IMR-90 (cell line): ENCODE data around the gene TOR1AIP2. TPM values are rescaled to one million over a fixed set of nuclear protein-coding genes. Genes with fewer than 3 reads are reported as not detected.

ENCODE experiments used
- ATAC-seq: fragments of 200-7000 bp; cut with Tn5 transposase; 2 replicates; pipeline ENCODE4 v1.9.1; 2020; ENCODE audit warnings: low read depth, mild to moderate bottlenecking, moderate library complexity
- BruUV-seq: library from RNA; stranded (reverse); fragments of 400-500 nt; replicated peaks from 2 replicates; lab custom pipeline; 2021; lab: Mats Ljungman, UMichigan
- CTCF ChIA-PET: fragments of 300-600 bp; formaldehyde crosslinking; extraction: SDS; loops from one replicate; lab custom pipeline; 2021; ENCODE audit warnings: antibody characterized with exemption; lab: Yijun Ruan, JAX
- POLR2A ChIA-PET: fragments of 300-600 bp; sonication (Branson Sonifier 250); formaldehyde crosslinking; loops from one replicate; lab custom pipeline; 2022; ENCODE audit warnings: antibody characterized with exemption; ENCODE audit not compliant: unreplicated experiment; lab: Charles Lee
- DNase-seq: peaks from one replicate; pipeline ENCODE4 v3.0.0; 2013
- H2AFZ ChIP-seq: replicated peaks from 2 replicates; pipeline ENCODE3; 2013; ENCODE audit warnings: low read length, mild to moderate bottlenecking; ENCODE audit not compliant: poor library complexity
- H2AK5ac ChIP-seq: 2 replicates; pipeline ENCODE4 v1.6.1; 2013; ENCODE audit warnings: low read depth, low read length, inconsistent platforms
- H2AK9ac ChIP-seq: replicated peaks from 2 replicates; pipeline ENCODE3; 2013; ENCODE audit warnings: mild to moderate bottlenecking, low read depth, low read length, moderate library complexity; ENCODE audit not compliant: poor library complexity
- H2BK120ac ChIP-seq: 2 replicates; pipeline ENCODE4 v1.6.1; 2013; ENCODE audit warnings: low read depth, low read length, inconsistent platforms
- H2BK15ac ChIP-seq: 3 replicates; pipeline ENCODE4 v1.6.1; 2013; ENCODE audit warnings: low read depth, low read length, inconsistent platforms
- H2BK20ac ChIP-seq: 2 replicates; pipeline ENCODE4 v1.6.1; 2013; ENCODE audit warnings: low read depth, mild to moderate bottlenecking, inconsistent platforms, low read length, moderate library complexity
- H2BK5ac ChIP-seq: 2 replicates; pipeline ENCODE4 v1.6.1; 2013; ENCODE audit warnings: mild to moderate bottlenecking, low read depth, low read length, inconsistent platforms; ENCODE audit not compliant: poor library complexity, severe bottlenecking
- H3K14ac ChIP-seq: replicated peaks from 2 replicates; pipeline ENCODE4 v1.6.1; 2013; ENCODE audit warnings: low read depth, low read length, inconsistent platforms
- H3K18ac ChIP-seq: 2 replicates; pipeline ENCODE4 v1.6.1; 2013; ENCODE audit warnings: low read depth, low read length, control low read depth
- H3K23ac ChIP-seq: 2 replicates; pipeline ENCODE4 v1.6.1; 2013; ENCODE audit warnings: low read depth, low read length, inconsistent platforms
- H3K27ac ChIP-seq: 2 replicates; pipeline ENCODE4 v1.5.1; 2013; ENCODE audit warnings: mild to moderate bottlenecking, control low read depth, low read length; ENCODE audit not compliant: insufficient read depth
- H3K27me3 ChIP-seq: 2 replicates; pipeline ENCODE4 v1.6.1; 2013; ENCODE audit warnings: low read length; ENCODE audit not compliant: control insufficient read depth, insufficient read depth
- H3K36me3 ChIP-seq: 2 replicates; pipeline ENCODE4 v1.6.1; 2013; ENCODE audit warnings: low read length, mixed read lengths; ENCODE audit not compliant: control insufficient read depth, insufficient read depth
- H3K4ac ChIP-seq: 2 replicates; pipeline ENCODE4 v1.6.1; 2013; ENCODE audit warnings: low read depth, low read length, inconsistent platforms
- H3K4me1 ChIP-seq: 2 replicates; pipeline ENCODE4 v1.6.1; 2013; ENCODE audit warnings: low read length, mixed read lengths; ENCODE audit not compliant: control insufficient read depth, insufficient read depth
- H3K4me2 ChIP-seq: 2 replicates; pipeline ENCODE4 v1.6.1; 2013; ENCODE audit warnings: low read depth, mild to moderate bottlenecking, control low read depth, low read length, moderate library complexity
- H3K4me3 ChIP-seq: 2 replicates; pipeline ENCODE4 v1.5.1; 2013; ENCODE audit warnings: low read depth, mild to moderate bottlenecking, control low read depth, low read length, moderate library complexity; ENCODE audit not compliant: insufficient read depth
- H3K56ac ChIP-seq: 2 replicates; pipeline ENCODE4 v1.6.1; 2013; ENCODE audit warnings: low read length, inconsistent platforms; ENCODE audit not compliant: insufficient read depth; ENCODE audit errors: extremely low read depth
- H3K79me1 ChIP-seq, 2 experiments: 2 replicates each; pipeline ENCODE4 v1.6.1; 2013; ENCODE audit warnings: low read length in 2 of 2, inconsistent platforms in 1 of 2, low read depth in 1 of 2
- H3K9ac ChIP-seq: 2 replicates; pipeline ENCODE4 v1.6.1; 2013; ENCODE audit warnings: low read depth, low read length, control low read depth
- H3K9me1 ChIP-seq: 2 replicates; pipeline ENCODE4 v1.6.1; 2013; ENCODE audit warnings: low read length, inconsistent platforms; ENCODE audit not compliant: insufficient read depth
- H3K9me3 ChIP-seq: 2 replicates; pipeline ENCODE4 v1.6.1; 2013; ENCODE audit warnings: low read length; ENCODE audit not compliant: control insufficient read depth, insufficient read depth
- H4K20me1 ChIP-seq: 2 replicates; pipeline ENCODE4 v1.6.1; 2013; ENCODE audit warnings: low read length, inconsistent platforms; ENCODE audit not compliant: insufficient read depth
- H4K5ac ChIP-seq: 2 replicates; pipeline ENCODE4 v1.6.1; 2013; ENCODE audit warnings: mild to moderate bottlenecking, low read depth, low read length, control low read depth
- H4K8ac ChIP-seq, 2 experiments: 2 replicates each; pipeline ENCODE4 v1.6.1; 2013; ENCODE audit warnings: low read depth in 2 of 2, low read length in 2 of 2, control low read depth in 1 of 2, inconsistent platforms in 1 of 2
- H4K91ac ChIP-seq: 2 replicates; pipeline ENCODE4 v1.6.1; 2013; ENCODE audit warnings: low read depth, low read length, inconsistent platforms; ENCODE audit not compliant: insufficient read depth
- BHLHE40 ChIP-seq: fragments of 150-350 bp; IDR thresholded peaks from 2 replicates; pipeline ENCODE4 v1.6.1; 2016; ENCODE audit warnings: mild to moderate bottlenecking, low read depth, low read length
- CEBPB ChIP-seq: IDR thresholded peaks from 2 replicates; pipeline ENCODE4 v1.6.1; 2012; ENCODE audit warnings: low read depth, low read length, improper control_type of control experiment
- CHD1 ChIP-seq: IDR thresholded peaks from 2 replicates; pipeline ENCODE4 v1.6.1; 2012; ENCODE audit warnings: low read depth, low read length, improper control_type of control experiment
- CTCF ChIP-seq: conservative IDR thresholded peaks from 2 replicates; pipeline ENCODE4 v1.5.1; 2012; ENCODE audit warnings: mild to moderate bottlenecking, low read depth, low read length, improper control_type of control experiment
- FOS ChIP-seq: fragments of 150-350 bp; IDR thresholded peaks from 2 replicates; pipeline ENCODE4 v1.6.1; 2016; ENCODE audit warnings: low read depth, low read length
- MXI1 ChIP-seq: IDR thresholded peaks from 2 replicates; pipeline ENCODE4 v1.6.1; 2012; ENCODE audit warnings: low read depth, mild to moderate bottlenecking, low read length, moderate library complexity, borderline replicate concordance
- NFE2L2 ChIP-seq: fragments of 150-350 bp; IDR thresholded peaks from 2 replicates; pipeline ENCODE4 v1.6.1; 2016; ENCODE audit warnings: low read depth, mild to moderate bottlenecking, low read length
- RFX5 ChIP-seq: IDR thresholded peaks from 2 replicates; pipeline ENCODE4 v1.8.0; 2012; ENCODE audit warnings: low read depth, mild to moderate bottlenecking, low read length, moderate library complexity
- SMC3 ChIP-seq: fragments of 150-350 bp; IDR thresholded peaks from 2 replicates; pipeline ENCODE4 v1.6.1; 2016; ENCODE audit warnings: low read depth, mild to moderate bottlenecking, antibody characterized with exemption, low read length, moderate library complexity
- USF2 ChIP-seq: fragments of 150-350 bp; IDR thresholded peaks from 2 replicates; pipeline ENCODE4 v1.6.1; 2017; ENCODE audit warnings: mild to moderate bottlenecking, antibody characterized with exemption, low read length, low read depth
- WGBS, 2 experiments: methylation state at CpG; one replicate each; pipeline versions ENCODE4 v1.1.5 to v1.1.7; 2013; ENCODE audit warnings: missing lambda C conversion rate in 2 of 2; ENCODE audit not compliant: insufficient read length in 1 of 2; ENCODE audit errors: extremely low coverage in 2 of 2; 5-methylcytosine and 5-hydroxymethylcytosine counted together
- dilution Hi-C: fragments of 300-500 bp; cut with HindIII; formaldehyde crosslinking; loops from one replicate; pipeline ENCODE4 v1.14.3; 2018; ENCODE audit warnings: low sequenced_read_pairs; ENCODE audit not compliant: unreplicated experiment
- in situ Hi-C: fragments of 300-500 bp; cut with MboI; formaldehyde crosslinking; loops from 3 replicates; pipeline ENCODE4 v1.14.3; 2019; ENCODE audit warnings: low sequenced_read_pairs, inconsistent platforms, mixed read lengths
- intact Hi-C: fragments of 100-400 bp; cut with micrococcal nuclease; formaldehyde crosslinking; loops from 2 replicates; pipeline ENCODE4 v1.10.0; 2022
- polyA plus RNA-seq, 3 experiments: library from polyadenylated mRNA; depleted of rRNA; stranded (reverse); fragments of >200 nt; gene quantifications; 2 replicates each; pipeline ENCODE4 v1.2.3, GENCODE V29; 2012; ENCODE audit warnings: low replicate concordance in 1 of 3
- total RNA-seq: library from RNA; depleted of rRNA; stranded (reverse); fragments of >200 nt; gene quantifications from 2 replicates; pipeline ENCODE4 v1.2.3, GENCODE V29; 2012
- TF ChIP-seq, protein P1 (sequence below): fragments of 150-350 bp; IDR thresholded peaks from 2 replicates; pipeline ENCODE4 v1.6.1; 2016; ENCODE audit warnings: low read depth, mild to moderate bottlenecking, low read length, moderate library complexity, borderline replicate concordance

The TOR1AIP2 gene
- total and polyA plus RNA-seq, 2 of the 4 experiments (the other 2 are of a cell fraction): 20.7 to 85.0 TPM

DNA sequence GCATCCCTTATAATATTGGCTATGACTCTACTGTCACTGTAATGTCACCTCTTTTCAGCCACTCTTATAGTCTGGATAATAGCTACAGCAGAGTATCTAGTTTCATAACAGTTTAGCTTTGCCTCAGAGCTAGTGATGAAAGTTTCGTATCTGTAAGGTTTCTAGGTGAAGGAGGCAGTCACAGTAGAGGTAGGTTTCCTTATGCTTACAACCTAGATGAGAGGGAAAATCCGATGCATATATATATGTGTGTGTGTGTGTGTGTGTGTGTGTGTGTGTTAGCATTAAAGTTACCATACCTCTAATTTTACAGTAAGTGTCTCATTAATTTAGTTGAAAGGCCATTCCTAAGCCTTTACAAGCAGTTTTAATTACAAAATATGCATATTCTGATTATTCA is 2.2 kb upstream of the TOR1AIP2 start:
- no peak for ATAC-seq
- peaks cover 4% of the 10 kb centered on the region for H3K9me1 ChIP-seq
- dilution Hi-C loops: no loop called here
- peaks cover 1% of the 10 kb centered on the region; the same call in 1 of the 2 replicates for H3K36me3 ChIP-seq
- H3K79me1 ChIP-seq: peaks cover 8 to 39% of the 10 kb centered on the region in 2 experiments; a peak in 3 of 4 replicates
- H4K91ac ChIP-seq: no peak overlapping the region
- H3K23ac ChIP-seq: no peak overlapping the region
- no peak overlapping the region for H3K27ac ChIP-seq
- intact Hi-C loops: loop anchor here (5.0 to 10.0 kb wide), 4 partner anchors 73 to 595 kb away; partner anchors contain the start of gene CEP350
- TF ChIP-seq USF2 (no peak), CEBPB (no peak), RFX5 (no peak), BHLHE40 (no peak), NFE2L2 (no peak), MXI1 (no peak), CHD1 (no peak), SMC3 (no peak), FOS (no peak), CTCF (no peak)
- TF ChIP-seq, protein P1, sequence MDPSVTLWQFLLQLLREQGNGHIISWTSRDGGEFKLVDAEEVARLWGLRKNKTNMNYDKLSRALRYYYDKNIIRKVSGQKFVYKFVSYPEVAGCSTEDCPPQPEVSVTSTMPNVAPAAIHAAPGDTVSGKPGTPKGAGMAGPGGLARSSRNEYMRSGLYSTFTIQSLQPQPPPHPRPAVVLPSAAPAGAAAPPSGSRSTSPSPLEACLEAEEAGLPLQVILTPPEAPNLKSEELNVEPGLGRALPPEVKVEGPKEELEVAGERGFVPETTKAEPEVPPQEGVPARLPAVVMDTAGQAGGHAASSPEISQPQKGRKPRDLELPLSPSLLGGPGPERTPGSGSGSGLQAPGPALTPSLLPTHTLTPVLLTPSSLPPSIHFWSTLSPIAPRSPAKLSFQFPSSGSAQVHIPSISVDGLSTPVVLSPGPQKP: no peak
- H2BK120ac ChIP-seq: no peak overlapping the region
- H2BK15ac ChIP-seq: no peak overlapping the region
- DNase-seq: no peak
- H2AFZ ChIP-seq: no peak overlapping the region
- H2AK5ac ChIP-seq: no peak overlapping the region
- H3K4me2 ChIP-seq: no peak overlapping the region
- BruUV-seq: no TSS peak
- H4K5ac ChIP-seq: no peak overlapping the region
- no peak overlapping the region for H3K14ac ChIP-seq
- peaks cover 23% of the 10 kb centered on the region for H4K20me1 ChIP-seq
- no peak overlapping the region for H2BK20ac ChIP-seq
- no peak overlapping the region for H3K56ac ChIP-seq
- WGBS, 2 experiments: no CpG with 5 or more reads among the region's 2 CpGs
- H3K9ac ChIP-seq: no peak overlapping the region
- no peaks in the 10 kb centered on the region for H3K9me3 ChIP-seq
- in situ Hi-C loops: loop anchor here (10.0 kb wide), 1 partner anchor 305 kb away; no protein-coding TSS in a partner anchor
- no peaks in the 10 kb centered on the region for H3K27me3 ChIP-seq
- POLR2A ChIA-PET: no interaction called here
- H3K4me1 ChIP-seq: no peaks in the 10 kb centered on the region
- no peak overlapping the region for H3K18ac ChIP-seq
- H4K8ac ChIP-seq: no peak overlapping the region
- no peak overlapping the region for H2BK5ac ChIP-seq
- CTCF ChIA-PET: interaction anchor here (1.9 kb wide), 1 partner anchor 12 kb away, joined by 5 read pairs; no protein-coding TSS in a partner anchor
- no peak overlapping the region for H2AK9ac ChIP-seq
- H3K4ac ChIP-seq: no peak overlapping the region
- H3K4me3 ChIP-seq: no peak overlapping the region
